ENCODE results near the gene GARRE1. TPM values are rescaled to one million over a fixed set of nuclear protein-coding genes. Genes with fewer than 3 reads are reported as not detected.

The GARRE1 gene
- total and polyA plus RNA-seq, 2 of the 8 experiments (the other 6 are each of a cell fraction or from before 2014, with no cell fraction given) = 16.4 to 23.1 TPM

DNA sequence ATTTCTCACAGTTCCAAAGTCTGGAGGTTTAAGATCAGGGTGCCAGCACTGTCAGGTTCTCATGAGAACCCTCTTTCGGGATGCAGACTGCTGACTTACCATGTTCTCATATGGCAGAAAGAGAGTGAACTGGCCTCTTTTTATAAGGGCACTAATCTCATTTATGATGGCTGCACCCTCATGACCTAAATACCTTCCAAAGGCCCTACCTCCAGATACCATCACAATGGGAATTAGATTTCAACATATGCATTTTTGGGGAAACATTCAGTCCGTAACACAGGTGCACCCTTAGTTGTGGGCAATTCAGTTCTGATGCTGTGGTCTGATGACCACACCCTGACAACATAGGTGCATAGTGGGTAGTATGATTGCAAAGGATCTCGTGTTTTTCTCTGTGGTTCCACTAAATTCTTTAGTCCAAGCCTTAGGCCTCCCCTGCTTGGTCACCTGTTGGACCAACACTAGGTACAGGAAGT, 33.3 kb downstream of the GARRE1 start:
- H2BK15ac ChIP-seq (ENCODE audit: low read length) = no peak overlapping the region
- H3K27ac ChIP-seq (ENCODE audit: low read depth, low read length) = no peak overlapping the region
- H2AFZ ChIP-seq (ENCODE audit: low read length) = no peak overlapping the region
- no peak overlapping the region for H2BK12ac ChIP-seq (ENCODE audit: low read depth, low read length)
- no peak overlapping the region for H3K23ac ChIP-seq (ENCODE audit: insufficient read length)
- H3K27me3 ChIP-seq (replicated peaks in 1 of 4; ENCODE audit: control insufficient read depth in 3 of 4, extremely low read depth in 1 of 4, insufficient read depth in 3 of 4, low read length in 3 of 4) = no peaks in the 10 kb centered on the region
- no peaks in the 10 kb centered on the region for H3K4me1 ChIP-seq (replicated peaks in 1 of 4; ENCODE audit: control insufficient read depth in 3 of 4, insufficient read depth in 4 of 4, low read length in 3 of 4)
- no peak overlapping the region for H3K9ac ChIP-seq (replicated peaks in 1 of 4; ENCODE audit: extremely low read depth in 1 of 4, low read depth in 3 of 4, low read length in 3 of 4)
- no peak for DNase-seq (ENCODE audit: low read depth in 1 of 2, low spot score in 2 of 2)
- H4K5ac ChIP-seq (ENCODE audit: insufficient read length, low read depth, low read length) = no peak overlapping the region
- no peak overlapping the region for H3K18ac ChIP-seq (ENCODE audit: extremely low read depth, low read length)
- no peaks in the 10 kb centered on the region for H3K9me3 ChIP-seq (ENCODE audit: insufficient read depth in 2 of 2, low read depth in 1 of 2, low read length in 1 of 2)
- no peak overlapping the region for H2BK20ac ChIP-seq (ENCODE audit: low read length)
- no peak overlapping the region for H3K14ac ChIP-seq (ENCODE audit: insufficient read length)
- no peak overlapping the region for H3K56ac ChIP-seq (replicated peaks; ENCODE audit: insufficient read length, low read depth, low read length)
- H3K23me2 ChIP-seq (ENCODE audit: low read depth, low read length) = no peaks in the 10 kb centered on the region
- CTCF ChIA-PET (ENCODE audit: partially characterized antibody) = no interaction called here
- H3K36me3 ChIP-seq (ENCODE audit: control insufficient read depth in 2 of 4, insufficient read depth in 4 of 4, low read length in 3 of 4) = no peaks in the 10 kb centered on the region
- POLR2A ChIA-PET (ENCODE audit: partially characterized antibody) = interaction anchor here (0.6 to 1.1 kb wide), 2 partner anchors 11 to 60 kb away, joined by 3 to 4 read pairs; no protein-coding TSS in a partner anchor
- no peak overlapping the region for H2AK5ac ChIP-seq (ENCODE audit: low read depth, low read length)
- 92% methylated on average over 3 of the region's 3 CpGs; no CpG with 5 or more reads in 1 of the 2 experiments for WGBS, 2 experiments (ENCODE audit: extremely low coverage in 1 of 2, insufficient coverage in 1 of 2, insufficient read length in 1 of 2, insufficient replicate concordance in 2 of 2, low coverage in 1 of 2, low lambda C conversion rate in 2 of 2, missing lambda C conversion rate in 1 of 2)
- no peak for FAIRE-seq
- no peak overlapping the region for H3K4ac ChIP-seq (replicated peaks; ENCODE audit: insufficient read length, low read depth, low read length)
- H3K4me3 ChIP-seq (ENCODE audit: extremely low read depth in 1 of 4, insufficient read depth in 2 of 4, low read depth in 3 of 4, low read length in 4 of 4) = no peak overlapping the region
- H2BK5ac ChIP-seq (ENCODE audit: low read depth, low read length) = no peak overlapping the region
- H3K79me1 ChIP-seq (ENCODE audit: low read depth, low read length) = no peaks in the 10 kb centered on the region; the same call in 1 of the 2 replicates
- H4K8ac ChIP-seq (ENCODE audit: extremely low read depth, insufficient read depth, low read length) = no peak overlapping the region
- H4K91ac ChIP-seq (replicated peaks; ENCODE audit: insufficient read length, low read length) = no peak overlapping the region
- H4K20me1 ChIP-seq (replicated peaks in 1 of 2; ENCODE audit: control insufficient read depth in 1 of 2, insufficient read depth in 2 of 2, low read length in 2 of 2) = no peaks in the 10 kb centered on the region
- no peak overlapping the region for H3K4me2 ChIP-seq (ENCODE audit: insufficient read depth in 1 of 2, low read depth in 2 of 2, low read length in 2 of 2)
- H2BK120ac ChIP-seq (replicated peaks; ENCODE audit: low read depth, low read length) = no peak overlapping the region
- H3K79me2 ChIP-seq (ENCODE audit: control insufficient read depth in 1 of 2, insufficient read depth in 2 of 2, low read length in 2 of 2) = no peaks in the 10 kb centered on the region
- no peak for TF ChIP-seq SUZ12 (IDR thresholded peaks at IDR 0.05; ENCODE audit: low read length)
- TF ChIP-seq KDM1A (IDR thresholded peaks at IDR 0.05; ENCODE audit: borderline replicate concordance, low read length) = no peak
- TF ChIP-seq EZH2 (IDR thresholded peaks at IDR 0.05; ENCODE audit: low read depth, low read length, severe bottlenecking) = no peak
- no peak for TF ChIP-seq EP300 (IDR thresholded peaks at IDR 0.05; ENCODE audit: borderline replicate concordance in 1 of 2, low read depth in 2 of 2, low read length in 2 of 2)
- no peak for TF ChIP-seq TBP (IDR thresholded peaks at IDR 0.05; ENCODE audit: low read depth, low read length)
- no peak for TF ChIP-seq PHF8 (conservative IDR thresholded peaks at IDR 0.05; ENCODE audit: low read depth, low read length)
- no peak for TF ChIP-seq SP1 (IDR thresholded peaks at IDR 0.05; ENCODE audit: low read depth, low read length)
- no peak for TF ChIP-seq RFX5 (IDR thresholded peaks at IDR 0.05; ENCODE audit: borderline replicate concordance, low read depth, low read length)
- no peak for TF ChIP-seq MAFK (IDR thresholded peaks at IDR 0.05; ENCODE audit: low read depth, low read length)
- TF ChIP-seq CHD1 (IDR thresholded peaks at IDR 0.05; ENCODE audit: low read depth, low read length) = no peak
- TF ChIP-seq TCF12 (IDR thresholded peaks at IDR 0.05; ENCODE audit: low read depth, low read length) = no peak
- TF ChIP-seq FOSL1 (IDR thresholded peaks at IDR 0.05; ENCODE audit: insufficient read depth, low read depth, low read length) = no peak
- no peak for TF ChIP-seq HDAC6 (IDR thresholded peaks at IDR 0.05; ENCODE audit: low read depth, low read length)
- no peak for TF ChIP-seq TAF7 (optimal IDR thresholded peaks at IDR 0.05; ENCODE audit: borderline replicate concordance, low read depth, low read length)

Data from H1 (cell line).